Type B pancreatic cell (in vitro differentiated cells): ENCODE data around the gene COQ9. TPM values are rescaled to one million over a fixed set of nuclear protein-coding genes. Genes with fewer than 3 reads are reported as not detected.

Experiments
- DNase-seq: peaks from one replicate; pipeline ENCODE4 v3.0.0; 2021; ENCODE audit warnings: mixed read lengths; ENCODE audit not compliant: unreplicated experiment; ENCODE audit errors: extremely low spot score
- H3K27ac Mint-ChIP-seq: 2 replicates; pipeline ENCODE4 v1.8.0; 2021; ENCODE audit warnings: mild to moderate bottlenecking, mixed read lengths
- H3K27me3 Mint-ChIP-seq: 2 replicates; pipeline ENCODE4 v1.8.0; 2021; ENCODE audit warnings: mixed read lengths
- H3K36me3 Mint-ChIP-seq: 2 replicates; pipeline ENCODE4 v1.8.0; 2021; ENCODE audit warnings: mixed read lengths
- H3K4me1 Mint-ChIP-seq: one replicate; pipeline ENCODE4 v1.8.0; 2021; ENCODE audit warnings: mixed read lengths; ENCODE audit not compliant: unreplicated experiment
- H3K4me3 Mint-ChIP-seq: 2 replicates; pipeline ENCODE4 v1.8.0; 2021; ENCODE audit warnings: mild to moderate bottlenecking, mixed read lengths
- H3K9me3 Mint-ChIP-seq: 2 replicates; pipeline ENCODE4 v1.8.0; 2021; ENCODE audit warnings: mixed read lengths
- CTCF ChIP-seq: fragments of 200-600 bp; sonication (generic); conservative IDR thresholded peaks from 2 replicates; pipeline ENCODE4 v1.5.0; 2021; ENCODE audit warnings: antibody characterized with exemption, mild to moderate bottlenecking
- total RNA-seq: library from RNA; stranded (reverse); gene quantifications from 2 replicates; pipeline ENCODE4 v1.2.1, GENCODE V29; 2021; ENCODE audit warnings: low replicate concordance

The COQ9 gene
- total RNA-seq, 1 donor from 2014 or later: 73.1 TPM

- Mint-ChIP-seq H3K27ac (no peak overlapping the region), H3K27me3 (no peaks in the 10 kb centered on the region), H3K36me3 (peaks cover 33% of the 10 kb centered on the region), H3K4me3 (peak overlapping the region; percentile 27), H3K9me3 (no peaks in the 10 kb centered on the region), H3K4me1 (peaks cover 12% of the 10 kb centered on the region)
- TF ChIP-seq CTCF: no peak
- DNase-seq: no peak
These were observed 2.6 kb upstream of the COQ9 start for GRCh38 chr16:57444711-57445110.

- no peak overlapping the region for H3K27ac Mint-ChIP-seq
- no peaks in the 10 kb centered on the region for H3K9me3 Mint-ChIP-seq
- peaks cover 26% of the 10 kb centered on the region for H3K36me3 Mint-ChIP-seq
- no peak for TF ChIP-seq CTCF
- H3K27me3 Mint-ChIP-seq: no peaks in the 10 kb centered on the region
- peak overlapping the region; percentile 58 for H3K4me3 Mint-ChIP-seq
- no peak for DNase-seq
- peaks cover 12% of the 10 kb centered on the region for H3K4me1 Mint-ChIP-seq
These were observed 1.8 kb upstream of the COQ9 start for GRCh38 chr16:57445510-57445909.

GRCh38 chr16:57446531-57447185, 621 bp upstream of the COQ9 start:
- Mint-ChIP-seq H3K36me3 (peaks cover 15% of the 10 kb centered on the region), H3K27ac (peak overlapping the region; percentile 96), H3K4me1 (peaks cover 12% of the 10 kb centered on the region), H3K27me3 (no peaks in the 10 kb centered on the region), H3K9me3 (no peaks in the 10 kb centered on the region), H3K4me3 (peak overlapping the region; percentile 95)
- TF ChIP-seq CTCF: no peak
- DNase-seq: peak; percentile 73

GRCh38 chr16:57452021-57452420, 4.7 kb downstream of the COQ9 start:
- DNase-seq: no peak
- TF ChIP-seq CTCF: no peak
- Mint-ChIP-seq H3K4me3 (no peak overlapping the region), H3K36me3 (peaks cover 14% of the 10 kb centered on the region), H3K27ac (no peak overlapping the region), H3K4me1 (peaks cover 5% of the 10 kb centered on the region), H3K9me3 (no peaks in the 10 kb centered on the region), H3K27me3 (no peaks in the 10 kb centered on the region)

GRCh38 chr16:57462209-57462977, 15.1 kb downstream of the COQ9 start, which contains the start of gene POLR2C:
POLR2C (plus strand) TSS chr16:57462679; CDS start chr16:57462725, 46 bp downstream.
- H3K4me3 Mint-ChIP-seq: peak within 1 kb of the TSS; percentile 100
- H3K27ac Mint-ChIP-seq: peak within 1 kb of the TSS; percentile 98
- H3K4me1 Mint-ChIP-seq: peaks cover 16% of the 10 kb centered on the region
- no peaks in the 10 kb centered on the region for H3K27me3 Mint-ChIP-seq
- peak; percentile 94 for DNase-seq
- peaks cover 24% of the 10 kb centered on the region for H3K36me3 Mint-ChIP-seq
- no peaks in the 10 kb centered on the region for H3K9me3 Mint-ChIP-seq
- TF ChIP-seq CTCF: peak; percentile 98
